Stimulated activated CD8-positive, alpha-beta memory T cell treated with anti-CD3 and anti-CD28 coated beads, Interleukin-4, amount 100 ng/mL, for 24 hours (primary cell): ENCODE results near the gene PHKA1.
"Not testable (repeated sequence)": the region's sequence is repeated elsewhere in the genome, so short reads cannot be mapped to it uniquely, and the experiment has no call there.

Experiments used
- DNase-seq: peaks from one replicate; pipeline ENCODE4 v3.0.0-alpha.2; 2020; ENCODE audit warnings: low read depth

PHKA1 gene

DNA sequence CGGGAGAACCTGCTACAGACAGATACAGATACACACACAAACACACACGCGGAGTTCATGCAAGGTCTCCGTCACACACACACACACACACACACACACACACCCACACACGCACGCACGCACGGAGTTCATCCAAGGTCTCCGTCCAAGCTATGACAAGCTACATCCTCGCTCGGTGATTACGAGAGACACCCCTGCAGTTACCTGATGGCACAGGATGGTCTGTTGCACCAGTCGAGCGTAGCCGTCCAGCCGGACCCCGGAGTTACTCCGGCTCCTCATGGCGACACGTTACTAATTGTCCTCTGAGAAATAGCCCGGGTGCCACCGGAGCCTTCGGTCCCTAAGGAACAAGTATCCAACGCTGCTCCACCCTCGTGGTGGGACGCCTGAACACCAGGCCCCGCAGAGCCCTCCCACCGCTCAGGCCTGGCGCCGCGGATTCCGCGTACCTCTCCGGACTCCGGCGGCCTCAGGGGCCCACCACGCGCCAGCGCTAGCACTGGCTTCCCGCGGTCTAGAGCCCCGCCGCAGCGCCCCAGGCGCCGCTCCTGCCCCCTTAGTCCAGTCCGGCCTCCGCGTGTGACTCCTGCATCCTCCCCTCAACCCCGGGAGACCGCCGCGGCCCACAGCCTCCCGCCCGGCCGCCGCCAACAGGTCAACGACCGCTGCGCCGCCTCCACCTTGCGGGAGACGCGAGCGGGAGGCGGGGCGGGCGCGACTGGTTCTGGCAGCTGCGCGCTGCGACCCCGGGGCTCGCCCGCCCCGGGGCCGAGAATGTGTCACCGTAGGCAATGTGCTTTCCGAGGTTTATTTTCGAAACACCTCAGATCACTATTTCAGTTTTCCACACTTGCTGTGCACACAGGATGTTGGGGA lies at the start of gene PHKA1:
Gene PHKA1 (minus strand): TSS at position 708 of the 879 bp plus-strand sequence. CDS start 426 bp downstream, at position 282.
- peak; percentile 20 for DNase-seq

DNA sequence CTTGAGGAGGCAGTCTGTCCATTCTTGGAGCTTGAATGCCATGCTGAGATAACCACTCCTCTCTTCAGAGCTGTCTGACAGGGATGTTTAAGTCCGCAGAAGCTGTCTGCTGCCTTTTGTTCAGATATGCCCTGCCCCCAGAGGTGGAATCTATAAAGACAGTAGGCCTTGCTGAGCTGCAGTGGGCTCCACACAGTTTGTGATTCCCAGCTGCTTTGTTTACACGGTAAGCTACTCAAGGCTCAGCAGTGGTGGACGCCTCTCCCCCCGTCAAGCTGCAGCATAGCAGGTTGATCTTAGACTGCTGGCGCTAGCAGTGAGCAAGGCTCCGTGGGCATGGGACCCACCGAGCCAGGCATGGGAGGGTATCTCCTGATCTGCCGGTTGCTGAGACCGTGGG lies 46.3 kb upstream of the PHKA1 start:
- DNase-seq: not testable (repeated sequence)

DNA sequence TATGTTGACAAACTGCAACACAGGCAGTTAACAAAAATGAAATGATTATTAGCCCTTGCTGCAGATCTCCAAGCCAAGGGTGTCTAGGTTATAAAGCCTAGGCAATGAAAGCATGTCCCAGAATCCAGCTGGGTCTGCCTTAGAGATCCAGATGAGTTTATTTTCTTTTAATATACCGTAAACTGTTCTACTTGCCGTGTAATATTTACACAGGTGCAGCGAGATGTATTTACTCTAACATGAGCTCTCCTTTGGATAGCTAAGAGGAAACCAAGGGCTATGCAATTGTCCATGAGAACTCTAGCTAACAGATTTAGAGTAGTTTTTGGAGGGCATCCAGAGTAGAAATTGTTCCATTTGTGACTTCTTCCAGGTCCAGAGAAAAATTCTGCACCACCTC lies 34.4 kb upstream of the PHKA1 start:
- not testable (repeated sequence) for DNase-seq

DNA sequence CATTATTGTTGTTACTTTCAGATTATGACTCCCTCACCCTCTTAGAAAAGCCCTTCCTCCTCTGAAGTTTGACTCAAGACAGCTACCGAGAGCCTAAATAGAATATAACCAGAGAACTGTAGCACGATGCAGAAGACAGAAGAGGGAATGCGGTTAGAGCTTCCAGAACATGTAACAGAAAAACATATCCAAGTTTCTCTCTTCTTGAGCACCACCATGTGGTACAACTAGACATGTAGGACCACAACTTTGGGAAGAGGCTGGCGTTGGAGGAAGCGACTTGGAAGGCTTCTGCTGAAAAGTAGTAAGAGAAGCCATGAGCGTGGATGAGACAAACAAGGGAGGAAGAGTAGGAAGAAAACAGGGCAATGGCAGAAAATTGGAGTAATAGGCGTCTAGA lies 31.4 kb upstream of the PHKA1 start:
- not testable (repeated sequence) for DNase-seq

DNA sequence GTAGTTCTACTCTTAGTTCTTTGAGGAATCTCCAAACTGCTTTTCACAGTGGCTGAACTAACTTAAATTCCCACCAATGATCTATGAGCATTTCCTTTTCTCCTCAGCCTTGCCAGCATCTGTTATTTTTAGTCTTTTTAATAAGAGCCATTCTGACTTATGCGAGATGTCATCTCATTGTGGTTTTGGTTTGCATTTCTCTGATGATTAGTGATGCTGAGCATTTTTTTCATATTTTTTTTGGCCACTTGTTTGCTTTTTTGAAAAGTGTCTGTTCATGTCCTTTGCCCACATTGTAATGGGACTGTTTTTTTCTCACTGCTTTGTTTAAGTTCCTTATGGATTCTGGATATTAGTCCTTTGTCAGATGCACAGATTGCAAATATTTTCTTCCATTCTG lies 21.5 kb upstream of the PHKA1 start:
- DNase-seq: no peak

DNA sequence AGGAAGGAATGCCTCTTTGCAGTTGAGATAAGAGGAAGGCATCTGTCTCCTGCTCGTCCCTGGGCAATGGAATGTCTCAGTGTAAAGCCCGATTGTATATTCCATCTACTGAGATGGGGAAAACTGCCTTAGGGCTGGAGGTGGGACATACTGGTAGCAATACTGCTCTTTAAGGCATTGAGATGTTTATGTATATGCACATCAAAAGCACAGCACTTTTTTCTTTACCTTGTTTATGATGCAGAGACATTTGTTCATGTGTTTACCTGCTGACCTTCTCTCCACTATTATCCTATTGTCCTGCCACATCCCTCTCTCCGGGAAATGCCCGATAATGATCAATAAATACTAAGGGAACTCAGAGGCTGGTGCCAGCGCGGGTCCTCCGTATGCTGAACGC lies 19.5 kb upstream of the PHKA1 start:
- not testable (repeated sequence) for DNase-seq

GRCh38 chrX:72727846-72728245 lies 13.7 kb upstream of the PHKA1 start:
- no peak for DNase-seq

DNA sequence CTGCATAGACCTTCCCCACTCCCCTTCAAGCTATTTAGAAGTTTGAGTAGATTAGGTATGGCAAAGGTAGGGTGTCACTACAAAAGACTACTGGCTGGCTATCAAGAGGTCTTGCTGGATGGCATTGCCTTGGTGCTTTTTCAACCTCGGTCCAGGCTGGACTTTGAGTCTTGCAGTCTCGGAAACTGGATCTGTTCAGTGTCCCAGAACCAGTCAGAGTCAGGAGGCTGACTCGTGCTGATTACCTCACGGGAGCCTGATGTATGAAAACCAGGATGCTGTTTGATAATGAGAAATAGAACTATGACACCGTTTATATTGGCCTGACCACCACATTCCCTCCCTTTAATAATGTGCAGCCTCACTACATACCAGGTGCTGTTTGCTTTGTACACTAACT lies 2.7 kb upstream of the PHKA1 start:
- DNase-seq: no peak

GRCh38 chrX:72715546-72715945 lies 1.4 kb upstream of the PHKA1 start:
- DNase-seq: no peak

DNA sequence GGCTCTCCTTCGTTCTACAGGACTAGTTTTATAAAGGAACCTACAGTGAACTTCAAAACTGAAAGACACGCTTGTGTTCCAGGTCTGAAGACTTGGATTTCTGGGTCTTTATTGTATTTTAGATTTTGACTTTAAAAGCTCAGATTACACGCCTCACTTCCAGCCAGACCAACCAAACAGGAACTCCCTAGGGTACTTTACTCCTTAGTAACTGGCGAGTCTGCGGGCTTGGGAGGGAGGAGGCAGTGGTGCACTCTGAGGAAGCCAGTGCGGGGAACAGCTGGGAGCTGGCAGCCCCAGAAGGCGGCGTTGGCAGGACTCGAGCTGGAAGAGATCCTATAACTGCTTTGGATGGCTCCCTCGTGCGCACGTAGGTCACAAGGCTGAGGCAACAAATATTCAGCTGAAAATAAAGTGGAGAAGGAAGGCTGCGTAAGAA lies 391 bp upstream of the PHKA1 start:
- DNase-seq: no peak

DNA sequence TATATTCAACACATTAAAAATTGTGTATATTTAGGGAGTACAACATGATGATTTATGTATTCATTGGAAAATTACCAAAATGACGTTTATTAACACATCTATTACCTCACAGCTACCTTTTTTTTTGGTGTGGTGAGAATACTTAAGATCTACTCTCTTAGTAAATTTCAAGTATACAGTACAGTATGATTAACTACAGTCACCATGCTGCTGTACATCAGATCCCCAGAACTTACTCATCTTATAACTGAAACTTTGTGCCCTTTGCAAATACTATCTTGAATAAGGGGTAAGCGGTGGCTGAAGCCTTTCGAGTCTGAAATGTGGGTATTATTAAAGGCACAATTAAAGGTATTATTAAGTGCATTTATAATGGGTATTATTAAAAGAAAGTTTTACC lies 976 bp downstream of the PHKA1 start:
- DNase-seq: no peak

- DNase-seq: no peak
These were observed 1.9 kb downstream of the PHKA1 start for GRCh38 chrX:72712094-72712755.

DNA sequence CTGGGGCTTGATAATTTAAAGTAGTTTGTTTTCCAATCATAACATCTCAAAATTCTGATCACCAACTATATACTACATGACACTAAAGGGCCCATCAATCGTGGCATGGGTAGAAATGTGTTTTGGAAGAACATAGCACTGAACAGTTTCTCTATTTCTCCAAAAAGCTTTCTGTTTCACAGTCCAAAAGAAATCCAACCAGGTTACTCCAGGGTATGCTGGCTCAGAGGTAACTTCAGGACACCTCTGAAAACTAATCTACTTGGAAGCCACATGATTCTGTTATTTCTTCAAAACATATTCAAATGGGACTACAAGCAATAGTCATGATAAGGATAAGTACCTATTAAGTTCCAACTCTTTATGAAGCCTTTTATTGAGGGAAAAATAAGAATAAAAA lies 8.3 kb downstream of the PHKA1 start:
- DNase-seq: no peak

- no peak for DNase-seq
These were observed 9.0 kb downstream of the PHKA1 start for GRCh38 chrX:72705111-72705510.

- no peak for DNase-seq
These were observed 19.9 kb downstream of the PHKA1 start for GRCh38 chrX:72694170-72694569.

DNA sequence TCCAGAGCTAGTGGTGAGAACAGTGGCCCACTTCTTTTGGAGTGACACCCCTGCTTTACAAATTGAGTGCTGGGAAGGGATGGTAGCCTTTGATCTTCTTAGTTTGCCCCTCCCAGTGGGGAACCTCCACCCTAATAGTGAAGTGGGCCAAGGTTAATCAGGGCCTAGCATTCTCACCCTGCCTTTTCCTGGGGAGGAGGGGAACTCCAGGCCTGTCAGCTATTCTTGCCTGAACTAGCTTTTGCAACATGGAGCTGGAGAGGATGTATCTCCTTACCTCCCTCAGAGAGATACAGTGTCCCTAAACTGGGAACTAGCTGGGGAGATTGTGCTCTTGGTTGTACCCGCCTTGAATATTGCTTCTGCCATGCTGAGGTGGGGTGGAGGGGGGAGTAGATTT lies 20.6 kb downstream of the PHKA1 start:
- DNase-seq: no peak

- DNase-seq: no peak
These were observed 26.7 kb downstream of the PHKA1 start for GRCh38 chrX:72687396-72687795.

GRCh38 chrX:72685810-72686456 lies 28.2 kb downstream of the PHKA1 start:
- DNase-seq: no peak

DNA sequence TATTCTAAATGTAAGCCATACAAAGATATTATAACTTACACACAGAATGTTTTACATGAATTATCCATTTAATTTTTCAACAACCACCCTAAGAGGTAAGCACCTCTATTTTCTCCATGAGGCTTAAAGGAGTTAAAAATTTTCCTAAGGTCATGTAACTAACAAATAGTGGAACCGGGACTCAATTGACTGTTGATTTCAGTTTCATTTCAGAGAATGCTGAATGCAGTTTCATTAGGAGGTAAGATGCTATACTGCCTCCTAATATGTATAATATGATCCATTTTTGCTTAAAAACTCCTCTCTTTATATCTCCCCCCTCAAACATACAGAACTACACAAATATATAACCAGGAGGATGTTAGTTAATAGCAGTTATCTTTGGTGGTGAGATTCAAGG lies 29.1 kb downstream of the PHKA1 start:
- no peak for DNase-seq

DNA sequence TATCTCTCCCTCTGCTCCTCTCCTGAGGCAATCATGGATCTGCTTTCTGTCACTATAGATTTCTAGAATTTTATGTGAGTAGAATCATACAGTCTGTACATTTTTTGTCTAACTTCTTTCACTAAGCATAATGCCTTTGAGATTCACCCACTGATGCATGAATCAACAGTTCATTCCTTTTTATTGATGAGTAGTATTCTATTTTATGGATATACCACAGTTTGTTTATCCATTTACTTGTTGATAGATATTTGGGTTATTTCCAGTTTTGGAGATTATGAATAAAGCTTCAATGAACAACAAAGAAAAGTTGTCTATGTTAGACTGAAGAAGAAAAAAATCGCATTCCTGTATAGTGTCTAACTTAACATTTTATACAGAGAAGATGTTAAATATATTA lies 30.5 kb downstream of the PHKA1 start:
- DNase-seq: no peak

GRCh38 chrX:72676465-72676864 lies 37.6 kb downstream of the PHKA1 start:
- no peak for DNase-seq

GRCh38 chrX:72673951-72674350 lies 40.2 kb downstream of the PHKA1 start:
- not testable (repeated sequence) for DNase-seq

DNA sequence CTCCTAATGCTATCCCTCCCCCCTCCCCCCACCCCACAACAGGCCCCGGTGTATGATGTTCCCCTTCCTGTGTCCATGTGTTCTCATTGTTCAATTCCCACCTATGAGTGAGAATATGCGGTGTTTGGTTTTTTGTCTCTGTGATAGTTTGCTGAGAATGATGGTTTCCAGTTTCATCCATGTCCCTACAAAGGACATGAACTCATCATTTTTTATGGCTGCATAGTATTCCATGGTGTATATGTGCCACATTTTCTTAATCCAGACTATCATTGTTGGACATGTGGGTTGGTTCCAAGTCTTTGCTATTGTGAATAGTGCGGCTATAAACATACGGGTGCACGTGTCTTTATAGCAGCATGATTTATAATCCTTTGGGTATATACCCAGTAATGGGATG lies 44.6 kb downstream of the PHKA1 start:
- DNase-seq: not testable (repeated sequence)
